IMR-90 (cell line): ENCODE measurements around the gene DNMT3A. TPM values are rescaled to one million over a fixed set of nuclear protein-coding genes. Genes with fewer than 3 reads are reported as not detected.

Source experiments
- ATAC-seq: fragments of 200-7000 bp; cut with Tn5 transposase; 2 replicates; pipeline ENCODE4 v1.9.1; 2020; ENCODE audit warnings: low read depth, mild to moderate bottlenecking, moderate library complexity
- BruUV-seq: library from RNA; stranded (reverse); fragments of 400-500 nt; replicated peaks from 2 replicates; lab custom pipeline; 2021; lab: Mats Ljungman, UMichigan
- CTCF ChIA-PET: fragments of 300-600 bp; formaldehyde crosslinking; extraction: SDS; loops from one replicate; lab custom pipeline; 2021; ENCODE audit warnings: antibody characterized with exemption; lab: Yijun Ruan, JAX
- POLR2A ChIA-PET: fragments of 300-600 bp; sonication (Branson Sonifier 250); formaldehyde crosslinking; loops from one replicate; lab custom pipeline; 2022; ENCODE audit warnings: antibody characterized with exemption; ENCODE audit not compliant: unreplicated experiment; lab: Charles Lee
- DNase-seq: peaks from one replicate; pipeline ENCODE4 v3.0.0; 2013
- H2AFZ ChIP-seq: replicated peaks from 2 replicates; pipeline ENCODE3; 2013; ENCODE audit warnings: low read length, mild to moderate bottlenecking; ENCODE audit not compliant: poor library complexity
- H2AK5ac ChIP-seq: 2 replicates; pipeline ENCODE4 v1.6.1; 2013; ENCODE audit warnings: low read depth, low read length, inconsistent platforms
- H2AK9ac ChIP-seq: replicated peaks from 2 replicates; pipeline ENCODE3; 2013; ENCODE audit warnings: mild to moderate bottlenecking, low read depth, low read length, moderate library complexity; ENCODE audit not compliant: poor library complexity
- H2BK120ac ChIP-seq: 2 replicates; pipeline ENCODE4 v1.6.1; 2013; ENCODE audit warnings: low read depth, low read length, inconsistent platforms
- H2BK15ac ChIP-seq: 3 replicates; pipeline ENCODE4 v1.6.1; 2013; ENCODE audit warnings: low read depth, low read length, inconsistent platforms
- H2BK20ac ChIP-seq: 2 replicates; pipeline ENCODE4 v1.6.1; 2013; ENCODE audit warnings: low read depth, mild to moderate bottlenecking, inconsistent platforms, low read length, moderate library complexity
- H2BK5ac ChIP-seq: 2 replicates; pipeline ENCODE4 v1.6.1; 2013; ENCODE audit warnings: mild to moderate bottlenecking, low read depth, low read length, inconsistent platforms; ENCODE audit not compliant: poor library complexity, severe bottlenecking
- H3K14ac ChIP-seq: replicated peaks from 2 replicates; pipeline ENCODE4 v1.6.1; 2013; ENCODE audit warnings: low read depth, low read length, inconsistent platforms
- H3K18ac ChIP-seq: 2 replicates; pipeline ENCODE4 v1.6.1; 2013; ENCODE audit warnings: low read depth, low read length, control low read depth
- H3K23ac ChIP-seq: 2 replicates; pipeline ENCODE4 v1.6.1; 2013; ENCODE audit warnings: low read depth, low read length, inconsistent platforms
- H3K27ac ChIP-seq: 2 replicates; pipeline ENCODE4 v1.5.1; 2013; ENCODE audit warnings: mild to moderate bottlenecking, control low read depth, low read length; ENCODE audit not compliant: insufficient read depth
- H3K27me3 ChIP-seq: 2 replicates; pipeline ENCODE4 v1.6.1; 2013; ENCODE audit warnings: low read length; ENCODE audit not compliant: control insufficient read depth, insufficient read depth
- H3K36me3 ChIP-seq: 2 replicates; pipeline ENCODE4 v1.6.1; 2013; ENCODE audit warnings: low read length, mixed read lengths; ENCODE audit not compliant: control insufficient read depth, insufficient read depth
- H3K4ac ChIP-seq: 2 replicates; pipeline ENCODE4 v1.6.1; 2013; ENCODE audit warnings: low read depth, low read length, inconsistent platforms
- H3K4me1 ChIP-seq: 2 replicates; pipeline ENCODE4 v1.6.1; 2013; ENCODE audit warnings: low read length, mixed read lengths; ENCODE audit not compliant: control insufficient read depth, insufficient read depth
- H3K4me2 ChIP-seq: 2 replicates; pipeline ENCODE4 v1.6.1; 2013; ENCODE audit warnings: low read depth, mild to moderate bottlenecking, control low read depth, low read length, moderate library complexity
- H3K4me3 ChIP-seq: 2 replicates; pipeline ENCODE4 v1.5.1; 2013; ENCODE audit warnings: low read depth, mild to moderate bottlenecking, control low read depth, low read length, moderate library complexity; ENCODE audit not compliant: insufficient read depth
- H3K56ac ChIP-seq: 2 replicates; pipeline ENCODE4 v1.6.1; 2013; ENCODE audit warnings: low read length, inconsistent platforms; ENCODE audit not compliant: insufficient read depth; ENCODE audit errors: extremely low read depth
- H3K79me1 ChIP-seq, 2 experiments: 2 replicates each; pipeline ENCODE4 v1.6.1; 2013; ENCODE audit warnings: low read length in 2 of 2, inconsistent platforms in 1 of 2, low read depth in 1 of 2
- H3K9ac ChIP-seq: 2 replicates; pipeline ENCODE4 v1.6.1; 2013; ENCODE audit warnings: low read depth, low read length, control low read depth
- H3K9me1 ChIP-seq: 2 replicates; pipeline ENCODE4 v1.6.1; 2013; ENCODE audit warnings: low read length, inconsistent platforms; ENCODE audit not compliant: insufficient read depth
- H3K9me3 ChIP-seq: 2 replicates; pipeline ENCODE4 v1.6.1; 2013; ENCODE audit warnings: low read length; ENCODE audit not compliant: control insufficient read depth, insufficient read depth
- H4K20me1 ChIP-seq: 2 replicates; pipeline ENCODE4 v1.6.1; 2013; ENCODE audit warnings: low read length, inconsistent platforms; ENCODE audit not compliant: insufficient read depth
- H4K5ac ChIP-seq: 2 replicates; pipeline ENCODE4 v1.6.1; 2013; ENCODE audit warnings: mild to moderate bottlenecking, low read depth, low read length, control low read depth
- H4K8ac ChIP-seq, 2 experiments: 2 replicates each; pipeline ENCODE4 v1.6.1; 2013; ENCODE audit warnings: low read depth in 2 of 2, low read length in 2 of 2, control low read depth in 1 of 2, inconsistent platforms in 1 of 2
- H4K91ac ChIP-seq: 2 replicates; pipeline ENCODE4 v1.6.1; 2013; ENCODE audit warnings: low read depth, low read length, inconsistent platforms; ENCODE audit not compliant: insufficient read depth
- BHLHE40 ChIP-seq: fragments of 150-350 bp; IDR thresholded peaks from 2 replicates; pipeline ENCODE4 v1.6.1; 2016; ENCODE audit warnings: mild to moderate bottlenecking, low read depth, low read length
- CEBPB ChIP-seq: IDR thresholded peaks from 2 replicates; pipeline ENCODE4 v1.6.1; 2012; ENCODE audit warnings: low read depth, low read length, improper control_type of control experiment
- CHD1 ChIP-seq: IDR thresholded peaks from 2 replicates; pipeline ENCODE4 v1.6.1; 2012; ENCODE audit warnings: low read depth, low read length, improper control_type of control experiment
- CTCF ChIP-seq: conservative IDR thresholded peaks from 2 replicates; pipeline ENCODE4 v1.5.1; 2012; ENCODE audit warnings: mild to moderate bottlenecking, low read depth, low read length, improper control_type of control experiment
- ELK1 ChIP-seq: fragments of 150-350 bp; IDR thresholded peaks from 2 replicates; pipeline ENCODE4 v1.6.1; 2016; ENCODE audit warnings: low read depth, mild to moderate bottlenecking, low read length, moderate library complexity, borderline replicate concordance
- FOS ChIP-seq: fragments of 150-350 bp; IDR thresholded peaks from 2 replicates; pipeline ENCODE4 v1.6.1; 2016; ENCODE audit warnings: low read depth, low read length
- MAFK ChIP-seq: IDR thresholded peaks from 2 replicates; pipeline ENCODE4 v1.6.1; 2012; ENCODE audit warnings: low read depth, low read length, improper control_type of control experiment
- MAZ ChIP-seq: IDR thresholded peaks from 2 replicates; pipeline ENCODE4 v1.6.1; 2012; ENCODE audit warnings: low read depth, mild to moderate bottlenecking, low read length, improper control_type of control experiment, moderate library complexity, borderline replicate concordance
- MXI1 ChIP-seq: IDR thresholded peaks from 2 replicates; pipeline ENCODE4 v1.6.1; 2012; ENCODE audit warnings: low read depth, mild to moderate bottlenecking, low read length, moderate library complexity, borderline replicate concordance
- NFE2L2 ChIP-seq: fragments of 150-350 bp; IDR thresholded peaks from 2 replicates; pipeline ENCODE4 v1.6.1; 2016; ENCODE audit warnings: low read depth, mild to moderate bottlenecking, low read length
- POLR2A ChIP-seq: IDR thresholded peaks from 2 replicates; pipeline ENCODE4 v1.6.1; 2012; ENCODE audit warnings: mild to moderate bottlenecking, low read depth, low read length
- RCOR1 ChIP-seq: IDR thresholded peaks from 2 replicates; pipeline ENCODE4 v1.6.1; 2012; ENCODE audit warnings: mild to moderate bottlenecking, low read length, improper control_type of control experiment; ENCODE audit not compliant: insufficient replicate concordance
- RFX5 ChIP-seq: IDR thresholded peaks from 2 replicates; pipeline ENCODE4 v1.8.0; 2012; ENCODE audit warnings: low read depth, mild to moderate bottlenecking, low read length, moderate library complexity
- SMC3 ChIP-seq: fragments of 150-350 bp; IDR thresholded peaks from 2 replicates; pipeline ENCODE4 v1.6.1; 2016; ENCODE audit warnings: low read depth, mild to moderate bottlenecking, antibody characterized with exemption, low read length, moderate library complexity
- USF2 ChIP-seq: fragments of 150-350 bp; IDR thresholded peaks from 2 replicates; pipeline ENCODE4 v1.6.1; 2017; ENCODE audit warnings: mild to moderate bottlenecking, antibody characterized with exemption, low read length, low read depth
- WGBS, 2 experiments: methylation state at CpG; one replicate each; pipeline versions ENCODE4 v1.1.5 to v1.1.7; 2013; ENCODE audit warnings: missing lambda C conversion rate in 2 of 2; ENCODE audit not compliant: insufficient read length in 1 of 2; ENCODE audit errors: extremely low coverage in 2 of 2; 5-methylcytosine and 5-hydroxymethylcytosine counted together
- dilution Hi-C: fragments of 300-500 bp; cut with HindIII; formaldehyde crosslinking; loops from one replicate; pipeline ENCODE4 v1.14.3; 2018; ENCODE audit warnings: low sequenced_read_pairs; ENCODE audit not compliant: unreplicated experiment
- in situ Hi-C: fragments of 300-500 bp; cut with MboI; formaldehyde crosslinking; loops from 3 replicates; pipeline ENCODE4 v1.14.3; 2019; ENCODE audit warnings: low sequenced_read_pairs, inconsistent platforms, mixed read lengths
- intact Hi-C: fragments of 100-400 bp; cut with micrococcal nuclease; formaldehyde crosslinking; loops from 2 replicates; pipeline ENCODE4 v1.10.0; 2022
- polyA plus RNA-seq, 3 experiments: library from polyadenylated mRNA; depleted of rRNA; stranded (reverse); fragments of >200 nt; gene quantifications; 2 replicates each; pipeline ENCODE4 v1.2.3, GENCODE V29; 2012; ENCODE audit warnings: low replicate concordance in 1 of 3
- total RNA-seq: library from RNA; depleted of rRNA; stranded (reverse); fragments of >200 nt; gene quantifications from 2 replicates; pipeline ENCODE4 v1.2.3, GENCODE V29; 2012

Gene DNMT3A
- total and polyA plus RNA-seq, 2 of the 4 experiments (the other 2 are of a cell fraction) = 4.4 to 9.7 TPM

- Histone ChIP-seq H3K79me1 (peaks cover 0 to 58% of the 10 kb centered on the region in 2 experiments), H3K56ac (no peak overlapping the region), H2AK9ac (no peak overlapping the region), H3K23ac (no peak overlapping the region), H2BK20ac (no peak overlapping the region), H4K20me1 (peaks cover 58% of the 10 kb centered on the region), H2BK120ac (no peak overlapping the region), H3K27ac (no peak overlapping the region), H4K8ac (no peak overlapping the region), H3K9me1 (no peaks in the 10 kb centered on the region; the same call in 1 of the 2 replicates), H3K4me1 (peaks cover 8% of the 10 kb centered on the region; the same call in 1 of the 2 replicates), H4K91ac (no peak overlapping the region), H3K18ac (no peak overlapping the region), H3K4ac (no peak overlapping the region), H4K5ac (no peak overlapping the region), H3K9me3 (no peaks in the 10 kb centered on the region), H3K4me3 (no peak overlapping the region), H3K9ac (no peak overlapping the region), H3K14ac (no peak overlapping the region), H2BK5ac (no peak overlapping the region), H3K4me2 (no peak overlapping the region), H2AK5ac (no peak overlapping the region), H2AFZ (no peak overlapping the region), H2BK15ac (no peak overlapping the region), H3K27me3 (no peaks in the 10 kb centered on the region), H3K36me3 (no peaks in the 10 kb centered on the region)
- TF ChIP-seq MXI1 (no peak), BHLHE40 (no peak), RCOR1 (no peak), MAFK (no peak), MAZ (no peak), CHD1 (no peak), ELK1 (no peak), CTCF (no peak), RFX5 (no peak), CEBPB (no peak), FOS (no peak), USF2 (no peak), NFE2L2 (no peak), POLR2A (no peak), SMC3 (no peak)
- in situ Hi-C loops = no loop called here
- dilution Hi-C loops = no loop called here
- intact Hi-C loops = no loop called here
- no CpG with 5 or more reads among the region's 7 CpGs for WGBS, 2 experiments
- ATAC-seq (no peak), DNase-seq (no peak)
- ChIA-PET POLR2A (no interaction called here), CTCF (no interaction called here)
- no TSS peak for BruUV-seq
Measured at GRCh38 chr2:25337891-25338290, 3.8 kb downstream of the DNMT3A start.
